Ishikawa (cell line): ENCODE data around the gene C10orf143.

ENCODE experiments used
- MAX ChIP-seq: IDR thresholded peaks from 2 replicates; pipeline ENCODE4 v1.6.1; 2012
- REST ChIP-seq: IDR thresholded peaks from 2 replicates; pipeline ENCODE4 v1.6.1; 2012; ENCODE audit warnings: low read depth, mild to moderate bottlenecking
- TAF1 ChIP-seq: IDR thresholded peaks from 2 replicates; pipeline ENCODE4 v1.6.1; 2012; ENCODE audit warnings: low read depth, mild to moderate bottlenecking
- YY1 ChIP-seq: IDR thresholded peaks from 2 replicates; pipeline ENCODE4 v1.6.1; 2012; ENCODE audit warnings: low read depth
- ZBTB7A ChIP-seq: IDR thresholded peaks from 2 replicates; pipeline ENCODE4 v1.6.1; 2012; ENCODE audit warnings: low read depth

GRCh38 chr10:130111852-130112180, 1.2 kb upstream of the C10orf143 start:
- TF ChIP-seq TAF1, result no peak
- TF ChIP-seq MAX, result no peak
- no peak for TF ChIP-seq REST
- no peak for TF ChIP-seq YY1
- TF ChIP-seq ZBTB7A, result no peak
